Pulmonary artery endothelial cell (primary cell): ENCODE results near the gene TRIM8. TPM values are rescaled to one million over a fixed set of nuclear protein-coding genes. Genes with fewer than 3 reads are reported as not detected.

ENCODE experiments used
- DNase-seq: peaks from one replicate; pipeline ENCODE4 v3.0.0-alpha.2; 2011; ENCODE audit warnings: low read depth, low spot score
- total RNA-seq: library from RNA; depleted of rRNA; stranded (reverse); fragments of >200 nt; gene quantifications from 2 replicates; pipeline ENCODE4 v1.2.3, GENCODE V29; 2014

TRIM8 gene
- total RNA-seq, 1 donor from 2014 or later = 57.2 TPM

DNA sequence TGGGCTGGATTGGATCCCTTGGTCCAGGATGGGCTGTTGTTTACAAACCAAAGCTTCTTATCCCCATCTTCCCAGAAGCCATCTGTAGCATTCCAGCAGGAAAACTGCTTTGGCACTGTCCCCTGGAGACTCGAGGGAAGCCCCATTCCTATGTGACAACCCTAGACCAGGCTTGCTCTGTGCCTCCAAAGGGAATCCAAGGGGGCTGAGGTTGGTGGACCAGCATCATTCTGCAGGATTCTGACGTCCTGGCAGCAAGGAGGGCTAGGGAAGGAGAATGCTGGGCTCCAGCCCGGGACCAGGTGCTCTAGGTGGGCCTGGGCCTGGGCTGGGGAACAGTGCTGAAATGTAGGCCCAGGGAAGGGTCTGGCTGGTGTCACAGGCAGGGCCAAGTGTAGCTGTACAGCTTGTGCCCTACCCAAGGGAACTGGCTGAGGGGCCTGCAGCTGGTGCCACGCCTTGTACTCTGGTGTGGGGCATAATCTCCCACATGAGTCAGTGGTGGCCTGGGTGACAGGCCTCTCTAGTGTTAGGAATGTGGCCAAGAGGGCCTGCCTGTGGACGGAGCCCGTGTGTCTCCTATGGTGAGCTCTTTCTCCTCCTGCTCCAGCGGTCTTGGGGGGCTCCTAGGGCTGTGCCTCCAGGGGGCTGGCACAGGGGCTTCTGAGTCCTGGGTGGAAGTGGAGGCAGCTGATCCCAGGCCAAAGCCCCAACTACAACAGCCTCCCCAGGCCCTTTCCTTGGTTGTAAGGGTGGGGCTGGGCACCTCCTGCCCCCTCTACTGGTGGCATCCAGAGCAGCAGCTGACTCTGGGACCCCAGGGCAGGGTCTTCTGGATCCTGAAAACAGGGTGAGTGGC, 25.2 kb downstream of the TRIM8 start:
- no peak for DNase-seq

DNA sequence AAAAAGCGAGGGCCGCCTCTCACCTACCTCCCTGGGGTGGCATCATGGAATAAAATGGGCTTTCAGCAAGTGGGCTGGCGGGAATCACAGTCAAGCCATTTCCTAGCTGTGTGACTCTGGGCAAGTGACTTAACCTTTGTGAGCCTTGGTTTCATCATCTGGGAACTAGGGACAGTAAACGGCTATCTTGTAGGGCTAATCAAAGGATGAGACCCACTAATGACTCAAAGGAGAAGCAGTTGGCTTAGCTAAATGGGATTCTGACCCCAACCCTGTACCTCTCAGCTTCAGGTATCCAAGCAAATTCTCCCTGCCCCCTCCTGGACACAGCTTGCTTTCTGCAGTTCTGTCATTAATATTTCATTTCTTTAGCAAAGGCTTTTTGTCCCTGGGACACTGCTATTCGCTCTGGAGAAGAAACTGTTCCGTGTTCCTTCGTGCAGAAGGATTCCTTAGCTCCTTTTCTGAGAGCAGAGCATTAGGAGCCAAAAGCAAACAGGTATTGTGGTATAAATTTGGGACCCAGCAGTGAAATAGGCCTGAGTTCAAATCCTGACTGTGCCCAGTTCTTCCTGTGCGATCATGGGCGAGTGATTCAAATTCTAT, 25.9 kb downstream of the TRIM8 start:
- DNase-seq = no peak

DNA sequence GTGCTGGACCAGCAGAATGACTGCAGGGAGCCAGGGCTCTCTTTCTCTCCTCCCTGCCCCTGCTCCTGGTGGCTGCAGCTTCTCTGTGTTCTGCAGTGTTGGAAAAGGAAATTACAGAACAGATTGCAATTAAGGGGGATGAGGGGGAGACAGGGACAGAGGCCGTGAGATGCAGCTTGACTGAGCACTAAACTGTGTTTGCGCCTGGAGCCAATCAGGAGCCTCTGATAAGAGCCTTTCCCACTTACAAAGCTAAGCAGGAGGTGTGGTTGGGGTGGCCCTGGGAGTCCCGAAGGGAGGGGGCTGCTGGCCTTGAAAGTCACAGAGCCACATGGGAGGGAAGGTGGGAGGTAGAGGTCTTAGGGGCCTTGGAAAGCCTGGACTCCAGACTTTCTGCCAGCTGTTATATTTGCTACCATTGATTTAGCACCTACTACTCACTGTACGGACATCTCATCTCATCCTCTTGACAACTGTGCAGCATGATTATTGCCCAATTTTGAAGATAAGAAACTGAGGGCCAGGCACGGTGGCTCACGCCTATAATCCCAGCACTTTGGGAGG, 26.7 kb downstream of the TRIM8 start:
- no peak for DNase-seq

DNA sequence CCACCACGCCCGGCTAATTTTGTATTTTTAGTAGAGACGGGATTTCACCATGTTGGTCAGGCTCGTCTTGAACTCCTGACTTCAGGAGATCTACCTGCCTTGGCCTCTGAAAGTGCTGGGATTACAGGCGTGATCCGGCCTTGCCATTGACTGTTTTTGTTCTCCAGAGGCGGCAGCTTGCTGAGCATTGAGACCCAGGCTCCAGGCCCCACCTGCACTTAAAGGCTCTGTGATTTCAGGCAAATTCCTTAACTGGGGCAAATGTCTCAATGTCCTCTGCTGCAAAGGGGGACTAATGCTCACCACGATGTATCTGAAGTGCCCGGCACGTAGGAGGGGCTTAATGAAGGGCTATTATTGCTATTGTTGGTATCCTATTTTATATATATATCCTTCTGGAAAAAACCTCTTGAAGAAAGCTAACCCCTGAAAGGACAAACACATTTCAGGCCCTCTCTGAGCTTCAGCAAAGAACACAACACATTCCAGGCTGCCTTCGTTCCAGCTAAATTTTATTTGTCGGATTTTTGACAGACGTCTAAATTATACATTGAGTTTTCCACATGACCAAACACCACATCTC, 29.0 kb downstream of the TRIM8 start:
- no peak for DNase-seq

DNA sequence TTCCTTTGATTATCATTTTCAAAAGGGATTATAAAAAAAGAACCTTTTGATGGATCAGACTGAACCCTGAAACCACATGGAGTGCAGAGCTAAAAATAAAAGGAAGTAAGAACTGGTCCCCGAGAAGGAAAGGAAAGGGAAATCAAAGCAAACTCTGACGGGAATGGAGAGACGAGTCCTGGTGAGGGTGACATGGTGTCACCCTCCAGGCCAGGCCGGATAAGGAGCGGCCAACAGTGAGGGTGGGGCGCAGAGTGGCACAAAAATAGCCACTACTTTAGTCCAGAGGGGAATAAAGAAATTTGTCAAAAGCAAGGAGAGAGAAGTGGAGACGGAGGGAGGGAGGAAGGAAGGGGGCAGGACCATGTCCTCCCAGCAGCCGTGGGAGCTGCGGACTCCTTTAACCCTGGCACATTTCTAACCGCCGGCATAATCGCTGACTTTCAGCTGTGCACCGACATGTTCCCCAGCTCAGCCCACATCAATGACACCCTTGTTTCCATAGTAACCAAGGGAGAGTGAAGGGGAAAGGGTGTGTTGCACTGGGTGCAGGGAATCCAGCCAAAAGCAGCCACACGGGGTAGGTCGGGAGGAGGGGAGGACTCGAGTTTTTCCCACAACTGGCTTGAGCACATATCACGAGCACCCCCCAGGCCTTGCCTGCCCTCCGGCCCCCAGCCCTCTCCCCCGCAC, 29.7 kb downstream of the TRIM8 start:
- DNase-seq = no peak

DNA sequence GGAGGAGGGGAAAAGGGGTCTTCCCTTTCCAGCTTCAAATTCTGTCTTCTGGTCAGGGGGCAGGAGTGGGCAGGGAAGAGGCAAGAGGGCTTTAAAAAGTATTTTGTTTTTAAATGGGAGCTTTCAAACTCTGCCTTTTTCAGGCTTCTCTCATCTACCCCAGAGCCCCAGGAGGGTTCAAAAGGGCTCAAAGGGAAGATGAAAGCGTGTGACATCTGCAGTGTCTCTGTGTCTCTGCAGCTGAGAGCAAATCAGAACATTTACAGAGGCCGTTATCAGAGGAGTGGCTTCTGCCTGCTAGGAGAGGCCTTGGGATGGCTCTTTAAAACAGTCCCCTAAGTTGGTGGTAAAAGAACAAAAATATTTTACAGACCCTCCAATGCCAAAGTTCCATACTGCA, 30.3 kb downstream of the TRIM8 start:
- DNase-seq = no peak

DNA sequence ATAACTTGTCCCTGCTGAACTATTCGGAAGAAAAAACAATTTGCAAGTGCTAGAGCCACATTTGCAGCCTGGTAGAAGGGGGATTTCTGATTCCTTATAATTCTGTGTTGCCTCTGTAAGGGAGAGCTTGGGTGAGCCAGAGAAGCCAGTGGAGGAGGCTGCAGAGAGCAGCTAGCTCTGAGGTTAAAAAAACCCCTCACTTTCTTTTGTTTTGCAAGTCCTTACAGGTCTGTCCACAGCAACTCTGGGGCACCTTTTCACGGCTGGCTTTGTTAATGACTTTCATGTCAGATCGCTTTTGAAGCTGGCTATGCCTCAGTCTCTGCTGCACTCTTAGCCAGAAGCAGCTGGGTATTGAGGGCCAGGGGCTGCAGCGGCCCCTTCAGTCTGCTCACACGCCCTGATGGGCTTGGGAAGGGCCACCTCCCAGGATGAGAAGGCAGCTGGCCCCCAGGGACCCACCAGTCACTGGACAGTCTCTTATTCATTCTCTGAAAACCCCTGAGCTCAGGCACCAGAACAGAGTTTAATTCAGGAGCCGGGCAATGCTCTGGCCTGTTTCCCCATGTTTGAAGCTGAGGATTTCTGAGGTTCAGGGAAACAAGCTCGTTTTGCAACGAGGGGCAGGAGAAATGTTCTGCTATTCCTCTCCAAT, 30.9 kb downstream of the TRIM8 start:
- DNase-seq = no peak

DNA sequence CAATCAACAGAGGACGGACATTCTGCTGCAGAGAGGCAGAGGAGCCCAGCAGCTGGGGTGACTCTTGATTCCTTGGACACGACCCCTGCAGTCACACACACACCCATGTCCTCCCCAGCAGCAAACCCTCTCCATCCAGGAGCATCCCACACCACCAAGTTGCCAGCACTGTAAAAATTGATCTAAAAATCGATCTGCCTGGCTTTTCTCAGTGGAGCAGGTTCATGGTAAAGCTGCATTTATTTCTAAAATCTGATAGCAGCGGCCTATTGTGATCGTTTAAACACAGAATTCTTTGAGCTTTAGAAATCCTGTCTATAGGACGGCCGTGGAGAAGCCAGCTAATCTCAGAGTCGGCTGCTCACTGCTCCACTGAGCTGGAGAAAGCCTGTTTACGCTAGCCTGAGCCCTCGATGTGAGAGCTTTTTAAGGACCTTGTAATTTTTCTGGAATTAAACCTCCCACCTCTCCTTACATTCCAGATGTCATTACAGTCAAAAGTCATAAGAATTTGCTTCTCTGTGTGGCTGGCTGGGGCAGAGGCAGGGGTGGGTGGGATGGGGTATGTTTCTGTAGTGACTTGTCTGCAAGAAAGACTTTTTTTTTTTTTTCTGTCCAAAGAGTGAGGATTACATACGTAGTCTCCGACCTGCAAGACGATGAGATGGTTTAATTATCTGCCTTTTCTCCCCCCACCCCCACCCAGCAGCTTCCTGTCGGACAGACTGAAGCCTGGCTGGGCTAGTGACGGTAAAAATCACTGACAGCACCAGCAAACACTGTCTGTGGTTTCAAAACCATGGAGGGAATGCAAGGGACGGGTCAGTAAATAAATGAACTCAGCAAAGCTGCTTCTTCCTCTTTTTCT, 31.6 kb downstream of the TRIM8 start:
- no peak for DNase-seq

DNA sequence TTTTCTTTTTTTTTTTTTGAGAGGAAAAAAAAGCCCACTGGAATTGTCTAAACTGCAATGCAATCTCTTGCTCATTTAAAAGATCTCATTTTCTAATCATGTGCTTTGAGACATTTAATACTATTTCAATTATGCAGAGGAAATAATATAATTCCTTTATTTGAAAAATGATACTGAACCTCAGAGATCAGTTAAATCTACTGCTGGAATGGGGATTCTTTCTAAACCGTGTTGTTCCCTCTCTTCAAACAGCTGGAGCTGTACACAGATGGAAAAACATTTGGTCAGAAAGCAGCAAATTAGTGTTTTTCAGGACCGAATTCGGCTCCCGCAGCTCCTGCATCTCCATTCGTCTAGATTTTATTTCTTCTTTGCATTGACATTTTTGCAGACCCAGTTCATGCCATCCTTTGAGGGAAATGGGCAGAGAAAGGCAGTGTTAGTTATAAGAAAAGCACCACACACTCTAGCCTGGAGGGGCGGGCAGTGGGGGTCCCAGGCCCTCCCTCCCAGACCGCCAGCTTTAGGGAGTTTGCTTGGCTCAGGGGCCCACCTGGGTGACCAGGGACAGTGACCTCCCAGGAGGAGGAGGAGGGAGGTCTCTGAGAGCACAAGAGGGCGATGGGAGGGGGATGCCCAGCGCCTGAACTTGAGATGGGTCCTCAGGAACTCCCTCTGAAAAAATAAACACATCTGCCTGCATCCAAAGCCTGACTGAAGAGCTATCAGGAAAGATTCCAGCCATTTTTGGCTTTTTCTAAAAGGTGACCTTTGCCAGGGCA, 32.4 kb downstream of the TRIM8 start:
- no peak for DNase-seq

DNA sequence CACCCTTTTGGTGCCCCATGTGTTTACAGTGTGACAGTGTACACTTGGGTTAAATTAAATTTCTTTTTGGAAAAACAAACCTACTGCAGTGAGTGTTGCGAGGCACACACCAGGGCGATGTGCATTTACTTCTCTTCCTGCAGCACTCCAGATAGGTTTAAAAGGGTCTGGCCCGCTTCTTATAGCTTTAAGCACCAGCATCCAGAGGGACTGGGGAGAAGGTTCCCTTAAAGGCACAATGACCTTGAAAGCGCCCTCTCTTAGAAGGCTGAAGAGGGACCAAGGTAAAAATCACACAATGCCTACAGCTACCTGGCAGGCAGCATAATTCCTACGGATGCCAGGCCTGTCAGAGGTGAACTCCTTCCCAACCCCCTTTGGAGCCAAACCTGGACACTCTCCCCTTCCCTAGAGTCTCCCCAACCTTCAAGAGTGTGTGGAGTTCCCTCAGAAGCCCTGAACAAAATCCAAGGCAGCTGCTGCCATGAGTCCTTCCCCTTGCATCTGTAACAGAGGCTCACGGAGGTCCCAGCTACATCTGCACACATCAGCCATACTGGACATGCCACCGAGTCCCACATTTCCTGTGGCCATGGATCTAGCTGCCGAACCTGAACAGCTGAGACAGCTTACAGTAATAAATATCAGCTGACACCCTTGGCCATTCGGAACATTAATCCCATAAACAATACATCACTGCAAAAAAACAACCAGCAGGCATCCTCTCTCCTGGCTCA, 33.2 kb downstream of the TRIM8 start:
- DNase-seq = no peak

DNA sequence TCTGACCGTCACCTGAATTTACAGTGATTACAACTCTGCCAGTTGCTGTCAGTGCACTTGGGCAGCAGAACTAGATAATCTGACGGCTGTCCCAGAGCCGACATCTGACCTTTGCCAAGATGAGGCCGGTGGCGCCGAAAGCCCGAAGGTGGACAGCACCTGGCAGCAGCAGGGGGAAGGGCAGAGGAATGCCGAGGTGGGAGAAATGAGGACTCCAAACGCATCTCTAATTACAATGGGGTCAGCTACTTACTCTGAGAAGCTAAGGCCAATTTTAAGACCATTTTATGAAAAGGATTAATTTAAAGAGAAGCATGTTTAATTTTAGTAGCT, 33.8 kb downstream of the TRIM8 start:
- no peak for DNase-seq

DNA sequence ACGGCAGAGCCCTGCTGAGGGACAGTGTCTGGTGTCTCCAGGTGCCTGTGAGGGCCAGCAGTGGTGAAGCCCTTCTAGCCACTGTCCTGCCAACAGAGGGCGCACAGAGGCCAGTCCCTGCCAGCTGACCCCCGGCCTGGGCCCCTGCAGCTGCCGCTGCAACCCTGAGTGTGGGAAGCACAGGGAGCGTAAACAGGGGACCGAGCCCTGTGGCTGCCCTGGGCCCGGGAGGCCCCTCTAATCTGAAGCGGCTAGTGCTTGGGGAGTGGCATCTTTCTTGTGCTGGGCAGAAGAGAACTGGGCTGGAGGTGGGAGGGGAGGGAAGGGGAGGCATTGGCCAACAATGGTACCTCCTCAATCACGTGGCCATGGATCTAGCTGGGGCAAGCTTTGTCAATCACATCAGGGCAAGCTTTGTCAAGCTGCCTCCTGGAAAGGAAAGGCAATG, 34.6 kb downstream of the TRIM8 start:
- DNase-seq = no peak

DNA sequence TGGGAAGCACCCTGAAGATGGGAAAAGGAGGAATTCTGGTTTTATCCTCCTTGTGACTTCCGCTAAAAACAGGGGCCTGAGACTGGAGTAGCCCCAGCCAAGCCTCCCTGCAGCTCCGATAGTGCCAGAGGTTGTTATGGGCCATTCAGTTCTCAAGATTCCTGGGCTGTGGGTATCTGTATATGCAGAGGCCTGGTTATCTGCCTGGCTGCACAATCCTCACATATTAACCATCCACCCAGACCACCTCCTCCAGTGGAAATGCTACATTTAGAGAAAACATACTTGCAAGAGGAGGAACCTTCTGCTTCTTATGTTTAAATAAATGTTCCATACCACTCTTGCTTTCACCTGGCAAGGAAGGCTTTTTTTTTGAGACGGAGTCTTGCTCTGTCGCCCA, 35.3 kb downstream of the TRIM8 start:
- no peak for DNase-seq

DNA sequence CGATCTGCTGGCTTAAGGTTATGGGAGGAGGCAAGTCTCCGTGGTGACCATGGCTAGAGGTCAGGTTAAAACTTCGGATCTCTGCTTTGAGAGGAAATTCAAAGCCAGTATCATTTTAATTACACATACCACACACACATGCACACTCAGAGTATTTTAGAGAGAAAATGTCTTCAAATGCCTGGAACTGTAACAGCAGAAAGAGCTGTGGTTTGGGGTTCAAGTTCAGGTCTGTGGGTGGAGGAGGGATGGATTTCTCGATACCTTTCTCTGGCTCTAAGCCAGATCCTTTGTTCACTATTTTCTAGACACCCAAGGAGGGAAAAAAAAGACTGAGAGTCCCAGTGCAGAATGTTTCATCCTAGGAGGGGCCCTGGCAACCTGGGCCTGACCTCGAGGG, 37.4 kb downstream of the TRIM8 start:
- no peak for DNase-seq

DNA sequence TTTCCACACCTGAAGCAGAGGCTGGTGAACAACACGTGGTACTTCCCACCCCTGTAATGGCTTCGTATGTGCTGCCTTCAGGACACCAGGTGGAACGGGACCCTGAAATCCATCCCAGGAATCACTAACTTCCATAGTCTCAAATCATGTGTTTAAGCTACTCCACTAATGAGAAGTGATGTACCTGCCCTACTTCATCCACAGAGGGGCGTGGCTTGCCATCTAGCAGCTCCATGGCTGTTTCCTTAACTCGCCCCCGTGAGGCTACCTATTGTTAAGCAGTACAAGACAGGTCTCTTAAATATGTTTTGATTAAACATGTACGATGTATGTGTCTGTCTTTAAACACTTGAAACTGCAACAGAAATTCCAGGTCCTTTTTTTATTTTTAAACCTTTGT, 38.1 kb downstream of the TRIM8 start:
- no peak for DNase-seq

DNA sequence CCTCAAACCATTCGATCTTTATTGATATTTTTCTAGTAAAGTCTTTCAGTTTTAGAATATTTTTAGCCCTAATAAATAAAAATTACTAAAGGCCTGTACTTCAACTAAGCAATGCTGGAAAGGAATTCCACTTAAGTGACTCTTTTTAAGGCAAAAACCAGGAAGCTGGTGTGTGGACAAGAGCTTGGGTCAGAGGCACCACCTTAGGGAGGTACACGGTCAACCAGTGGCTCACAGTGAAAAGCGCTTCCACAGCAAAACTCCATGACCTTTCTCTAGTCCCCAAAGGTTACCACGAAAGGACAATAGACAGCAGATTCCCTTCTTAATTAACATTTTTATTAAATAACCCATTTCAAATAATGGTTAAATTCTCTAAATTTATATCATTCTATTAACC, 38.7 kb downstream of the TRIM8 start:
- DNase-seq = no peak

DNA sequence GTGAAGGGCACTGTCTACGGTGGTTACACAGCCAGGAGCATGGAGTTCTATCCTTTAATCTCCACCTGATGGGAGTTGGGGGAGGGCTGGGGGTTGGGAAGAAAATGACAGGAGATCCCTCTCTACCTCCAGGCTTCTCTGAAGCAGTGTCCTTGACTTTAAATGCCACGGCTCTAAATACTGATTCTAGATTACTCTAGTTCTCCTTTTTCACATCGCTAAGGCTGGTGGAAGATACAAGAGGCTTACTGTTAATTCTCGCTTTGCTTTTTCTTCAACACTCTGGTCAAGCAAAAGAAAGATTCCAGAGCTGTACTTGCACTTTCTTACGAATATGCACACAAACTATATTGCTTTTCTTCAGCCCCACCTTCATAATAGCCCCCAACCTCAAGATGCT, 39.5 kb downstream of the TRIM8 start:
- no peak for DNase-seq

DNA sequence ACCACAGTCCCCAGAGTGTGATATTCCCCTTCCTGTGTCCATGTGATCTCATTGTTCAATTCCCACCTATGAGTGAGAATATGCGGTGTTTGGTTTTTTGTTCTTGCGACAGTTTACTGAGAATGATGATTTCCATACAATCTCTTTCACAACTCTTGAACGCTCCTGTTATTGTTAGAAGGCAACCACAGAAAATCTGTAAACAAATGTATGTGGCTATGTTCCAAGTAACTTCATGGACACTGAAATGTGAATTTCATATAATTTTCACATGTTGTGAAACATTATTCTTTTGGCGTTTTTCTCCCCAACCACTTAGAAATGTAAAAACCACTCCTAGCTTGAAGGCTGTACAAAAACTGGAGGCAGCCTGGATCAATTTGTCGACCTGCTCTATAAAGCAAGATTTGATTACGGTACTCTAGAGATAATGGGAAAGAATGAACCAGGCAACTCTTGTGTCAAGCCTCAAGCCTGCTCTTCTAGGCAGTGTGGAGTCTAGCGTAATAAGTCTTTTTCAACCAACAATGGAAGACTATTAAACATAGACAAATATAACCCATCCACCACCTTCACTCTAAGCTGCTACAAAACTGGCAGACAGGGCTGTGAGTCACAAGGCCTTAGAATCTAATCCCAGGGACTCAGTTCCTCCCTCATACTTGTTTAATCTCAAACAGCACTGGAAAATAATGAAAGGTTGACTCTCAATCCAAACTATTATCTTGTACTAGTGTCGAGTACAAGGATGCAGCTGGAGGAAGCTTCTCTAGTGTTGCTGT, 47.2 kb downstream of the TRIM8 start:
- no peak for DNase-seq
